HFFc6 (cell line): Measurements from ENCODE around the gene SLC22A23. TPM values are rescaled to one million over a fixed set of nuclear protein-coding genes. Genes with fewer than 3 reads are reported as not detected.

Source experiments
- DNase-seq: peaks from one replicate; pipeline ENCODE4 v3.0.0-alpha.2; 2018
- H3K27ac Mint-ChIP-seq: 2 replicates; pipeline ENCODE4 v1.8.0; 2020; ENCODE audit warnings: mild to moderate bottlenecking, mixed read lengths
- H3K27me3 Mint-ChIP-seq: 2 replicates; pipeline ENCODE4 v1.8.0; 2021; ENCODE audit warnings: mild to moderate bottlenecking, moderate library complexity, mixed read lengths; ENCODE audit not compliant: insufficient read depth
- H3K36me3 Mint-ChIP-seq: 2 replicates; pipeline ENCODE4 v1.8.0; 2021; ENCODE audit warnings: low read depth, mixed read lengths
- H3K4me1 Mint-ChIP-seq: 2 replicates; pipeline ENCODE4 v1.8.0; 2020; ENCODE audit warnings: low read depth, mixed read lengths
- H3K4me3 Mint-ChIP-seq: 2 replicates; pipeline ENCODE4 v1.8.0; 2020; ENCODE audit warnings: mild to moderate bottlenecking, moderate library complexity, mixed read lengths
- H3K9me3 Mint-ChIP-seq: 2 replicates; pipeline ENCODE4 v1.8.0; 2020; ENCODE audit warnings: mild to moderate bottlenecking, mixed read lengths
- total RNA-seq, 6 experiments: library from RNA; stranded (reverse); fragmentation: NEBNext Ultra II Directional; extraction: Animal tissue kit (Norgen Biotek cat#: 25700); gene quantifications; 2 replicates in 1 of 6; 3 replicates in 5 of 6; pipeline ENCODE4 v1.2.3, GENCODE V29; 2021
- TF ChIP-seq, protein P1 (sequence below): fragments of 200-600 bp; sonication (generic); IDR thresholded peaks from 2 replicates; pipeline ENCODE4 v1.5.0; 2021; ENCODE audit warnings: antibody characterized with exemption, mild to moderate bottlenecking

Gene SLC22A23
- total RNA-seq, 6 experiments from 2014 or later = 0.10 to 0.55 (median 0.21) TPM

DNA sequence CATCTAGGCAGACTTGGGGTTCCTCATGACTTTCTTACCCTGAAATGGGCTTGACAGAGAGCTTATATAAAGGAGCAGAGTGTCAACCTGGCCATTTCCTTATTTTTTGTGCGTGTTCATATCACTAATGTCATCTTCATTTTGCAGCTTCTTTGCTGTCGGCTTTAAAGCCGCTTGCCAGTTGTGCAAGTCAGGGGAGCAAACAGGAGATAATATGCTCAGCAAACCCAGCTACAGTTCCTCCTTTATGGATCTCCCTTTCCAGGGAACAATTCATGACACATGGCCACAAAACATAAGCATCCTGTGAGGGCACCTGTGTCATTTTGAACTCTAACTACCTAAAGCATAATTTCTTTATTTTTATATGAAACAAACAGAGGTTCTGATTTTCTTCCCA lies 222.9 kb downstream of the SLC22A23 start:
- Mint-ChIP-seq H3K4me3 (no peak overlapping the region), H3K4me1 (peaks cover 33% of the 10 kb centered on the region), H3K27me3 (peaks cover 56% of the 10 kb centered on the region), H3K9me3 (no peaks in the 10 kb centered on the region), H3K27ac (no peak overlapping the region), H3K36me3 (no peaks in the 10 kb centered on the region)
- DNase-seq = no peak
- TF ChIP-seq, protein P1, sequence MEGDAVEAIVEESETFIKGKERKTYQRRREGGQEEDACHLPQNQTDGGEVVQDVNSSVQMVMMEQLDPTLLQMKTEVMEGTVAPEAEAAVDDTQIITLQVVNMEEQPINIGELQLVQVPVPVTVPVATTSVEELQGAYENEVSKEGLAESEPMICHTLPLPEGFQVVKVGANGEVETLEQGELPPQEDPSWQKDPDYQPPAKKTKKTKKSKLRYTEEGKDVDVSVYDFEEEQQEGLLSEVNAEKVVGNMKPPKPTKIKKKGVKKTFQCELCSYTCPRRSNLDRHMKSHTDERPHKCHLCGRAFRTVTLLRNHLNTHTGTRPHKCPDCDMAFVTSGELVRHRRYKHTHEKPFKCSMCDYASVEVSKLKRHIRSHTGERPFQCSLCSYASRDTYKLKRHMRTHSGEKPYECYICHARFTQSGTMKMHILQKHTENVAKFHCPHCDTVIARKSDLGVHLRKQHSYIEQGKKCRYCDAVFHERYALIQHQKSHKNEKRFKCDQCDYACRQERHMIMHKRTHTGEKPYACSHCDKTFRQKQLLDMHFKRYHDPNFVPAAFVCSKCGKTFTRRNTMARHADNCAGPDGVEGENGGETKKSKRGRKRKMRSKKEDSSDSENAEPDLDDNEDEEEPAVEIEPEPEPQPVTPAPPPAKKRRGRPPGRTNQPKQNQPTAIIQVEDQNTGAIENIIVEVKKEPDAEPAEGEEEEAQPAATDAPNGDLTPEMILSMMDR = no peak

DNA sequence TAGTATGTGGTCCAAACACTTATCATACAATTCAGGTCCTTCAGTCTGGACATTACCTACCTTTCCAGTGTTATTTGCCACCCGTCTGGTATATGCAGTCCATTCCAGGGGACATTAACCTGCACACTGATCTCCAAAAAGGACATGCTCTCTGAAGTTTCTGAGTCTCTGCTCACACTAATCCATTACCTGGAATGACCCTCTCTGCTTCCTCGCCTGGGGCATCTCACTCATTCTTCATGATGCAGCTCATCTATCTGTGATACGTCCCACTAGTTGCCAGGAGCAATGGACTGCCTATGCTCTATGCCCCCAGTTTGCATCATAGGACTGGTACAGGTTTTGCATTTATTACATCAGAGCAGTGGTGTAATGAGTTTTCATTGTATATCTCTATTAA lies 223.5 kb downstream of the SLC22A23 start:
- TF ChIP-seq, protein P1 = no peak
- Mint-ChIP-seq H3K27me3 (peaks cover 60% of the 10 kb centered on the region), H3K4me3 (no peak overlapping the region), H3K9me3 (no peaks in the 10 kb centered on the region), H3K27ac (no peak overlapping the region), H3K36me3 (no peaks in the 10 kb centered on the region), H3K4me1 (peaks cover 37% of the 10 kb centered on the region)
- no peak for DNase-seq

DNA sequence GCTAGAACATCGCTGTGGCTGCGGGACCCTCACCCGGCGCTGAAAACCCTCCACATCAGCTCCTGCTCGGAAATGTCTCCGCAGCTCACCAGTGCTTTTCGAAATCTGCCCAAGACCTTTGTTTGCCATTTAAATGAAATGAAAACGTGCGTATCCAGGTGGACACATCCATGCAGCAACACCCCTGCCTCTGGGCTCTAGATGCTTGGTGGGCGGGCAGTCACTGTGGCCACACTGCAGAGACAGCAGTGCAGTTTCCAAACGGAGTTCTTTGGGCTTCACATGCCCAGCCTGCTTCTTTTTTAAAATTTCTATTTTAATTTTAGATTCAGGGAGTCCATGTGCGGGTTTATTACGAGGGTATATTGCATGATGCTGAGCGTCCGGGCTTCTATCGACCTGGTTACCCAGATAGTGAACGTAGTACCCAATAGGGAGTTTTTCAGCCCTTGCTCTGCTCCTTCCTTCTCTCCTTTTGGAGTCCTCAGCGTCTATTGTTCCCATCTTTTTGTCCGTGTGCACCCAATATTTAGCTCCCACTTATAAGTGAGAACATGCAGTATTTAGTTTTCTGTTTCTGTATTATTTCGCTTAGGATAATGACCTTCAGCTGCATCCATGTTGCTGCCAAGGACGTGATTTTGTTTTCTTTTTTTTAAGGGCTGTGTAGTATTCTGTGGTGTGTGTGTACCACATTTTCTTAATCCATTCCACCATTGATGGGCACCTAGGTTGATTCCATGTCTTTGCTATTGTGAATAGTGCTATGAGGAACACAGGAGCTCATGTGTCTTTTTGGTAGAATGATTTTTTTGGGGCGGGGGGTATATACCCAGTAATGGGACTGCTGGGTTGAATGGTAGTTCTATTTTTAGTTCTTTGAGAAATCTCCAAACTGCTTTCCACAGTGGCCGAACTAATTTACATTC lies 224.6 kb downstream of the SLC22A23 start:
- TF ChIP-seq, protein P1 = no peak
- peak overlapping the region; percentile 88 for H3K4me3 Mint-ChIP-seq
- no peaks in the 10 kb centered on the region for H3K36me3 Mint-ChIP-seq
- peaks cover 56% of the 10 kb centered on the region for H3K27me3 Mint-ChIP-seq
- H3K9me3 Mint-ChIP-seq = no peaks in the 10 kb centered on the region
- H3K27ac Mint-ChIP-seq = peak overlapping the region; percentile 62; the same call in 1 of the 2 replicates
- H3K4me1 Mint-ChIP-seq = peaks cover 37% of the 10 kb centered on the region
- DNase-seq = no peak

DNA sequence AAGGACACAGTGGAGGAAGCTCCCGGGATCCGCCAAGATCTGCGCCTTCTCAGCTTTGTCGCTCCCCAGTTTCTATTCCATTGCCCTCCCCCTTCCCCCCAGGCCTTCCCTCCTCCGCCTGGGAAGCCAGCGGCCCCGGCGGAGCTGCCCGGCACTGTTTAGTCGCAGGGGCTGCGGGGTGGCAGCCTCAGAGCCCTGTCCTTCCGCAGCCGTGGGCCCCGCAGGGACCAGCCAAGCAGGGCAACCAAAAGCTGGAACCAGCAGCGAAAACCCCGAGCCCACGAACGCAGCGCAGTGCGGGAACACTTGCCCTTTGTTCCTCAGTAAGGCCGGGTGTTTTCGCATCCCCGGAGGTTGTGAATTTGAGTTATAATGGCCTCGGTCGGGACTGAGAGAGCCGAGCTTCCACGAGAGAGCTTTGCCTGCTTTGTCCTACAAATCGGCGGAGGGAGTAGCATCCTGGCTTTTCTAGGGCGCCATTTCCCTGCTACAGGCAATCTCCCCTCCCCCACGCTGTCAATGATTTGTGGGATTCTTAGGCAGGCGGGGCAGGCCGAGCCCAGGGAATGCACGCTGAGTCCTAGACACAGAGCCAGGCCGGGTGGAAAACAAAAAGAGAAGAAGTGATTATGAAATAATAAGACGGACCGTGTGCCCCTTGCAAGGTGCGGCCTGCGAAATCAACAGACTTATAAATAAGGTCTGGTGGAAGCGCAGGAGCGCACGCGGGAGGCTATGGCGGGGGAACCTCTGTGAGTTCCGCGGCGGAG lies 225.4 kb downstream of the SLC22A23 start:
- no peaks in the 10 kb centered on the region for H3K9me3 Mint-ChIP-seq
- H3K4me1 Mint-ChIP-seq = peaks cover 37% of the 10 kb centered on the region

DNA sequence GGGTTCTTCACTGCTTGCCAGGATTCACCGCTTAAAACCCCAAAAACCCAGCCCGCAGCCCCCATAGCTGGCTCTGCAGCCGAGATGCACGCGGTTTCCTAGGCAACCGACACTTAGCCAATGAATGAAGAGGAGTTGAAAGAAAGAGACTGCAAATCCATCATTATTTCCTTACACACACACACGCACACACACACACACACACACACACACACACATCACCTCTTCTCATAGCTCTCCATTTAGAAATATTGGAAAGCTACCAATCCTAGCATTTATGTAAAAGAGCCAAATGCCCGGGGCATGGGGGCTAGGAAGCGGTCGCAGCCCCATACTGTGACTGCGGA lies 226.0 kb downstream of the SLC22A23 start:
- Mint-ChIP-seq H3K4me3 (peak overlapping the region; percentile 88), H3K27me3 (peaks cover 62% of the 10 kb centered on the region), H3K27ac (peak overlapping the region; percentile 62), H3K4me1 (peaks cover 37% of the 10 kb centered on the region), H3K9me3 (no peaks in the 10 kb centered on the region), H3K36me3 (no peaks in the 10 kb centered on the region)
- DNase-seq = peak; percentile 38
- TF ChIP-seq, protein P1 = no peak

More for the DNA sequence above, 225.4 kb downstream of the SLC22A23 start:
- Mint-ChIP-seq H3K27me3 (peaks cover 60% of the 10 kb centered on the region), H3K36me3 (no peaks in the 10 kb centered on the region), H3K27ac (peak overlapping the region; percentile 62), H3K4me3 (peak overlapping the region; percentile 88)
- TF ChIP-seq, protein P1 = no peak
- DNase-seq = peak; percentile 68
